Stimulated activated naive B cell treated with anti-CD40 and anti-IgM and Interleukin-4, amounts not matched to agents 10 μg/mL and 1 μg/mL and 100 μg/mL, for 72 hours (primary cell): ENCODE measurements around the gene TMEM39A.

Experiments used
- ATAC-seq, 2 donors: fragments of 150-1000 bp; cut with Tn5 transposase; replicated peaks; 2 replicates each; pipeline ENCODE4 v1.10.0; 2021; ENCODE audit warnings: moderate library complexity in 1 of 2
- DNase-seq: peaks from one replicate; pipeline ENCODE4 v3.0.0; 2021
- H3K27ac Mint-ChIP-seq: one replicate; pipeline ENCODE4 v1.8.0; 2022; ENCODE audit warnings: mild to moderate bottlenecking, mixed read lengths
- H3K27me3 Mint-ChIP-seq, 2 donors: one replicate each; pipeline ENCODE4 v1.8.0; 2022; ENCODE audit warnings: mixed read lengths in 2 of 2
- H3K36me3 Mint-ChIP-seq, 2 donors: one replicate each; pipeline ENCODE4 v1.8.0; 2022; ENCODE audit warnings: mixed read lengths in 2 of 2, mild to moderate bottlenecking in 1 of 2
- H3K4me1 Mint-ChIP-seq, 2 donors: one replicate each; pipeline ENCODE4 v1.8.0; 2022; ENCODE audit warnings: mixed read lengths in 2 of 2, mild to moderate bottlenecking in 1 of 2
- H3K4me3 Mint-ChIP-seq, 2 donors: one replicate each; pipeline ENCODE4 v1.8.0; 2022; ENCODE audit warnings: mild to moderate bottlenecking in 2 of 2, mixed read lengths in 2 of 2, moderate library complexity in 1 of 2
- H3K9me3 Mint-ChIP-seq, 2 donors: one replicate each; pipeline ENCODE4 v1.8.0; 2022; ENCODE audit warnings: mixed read lengths in 2 of 2, mild to moderate bottlenecking in 1 of 2

TMEM39A gene

DNA sequence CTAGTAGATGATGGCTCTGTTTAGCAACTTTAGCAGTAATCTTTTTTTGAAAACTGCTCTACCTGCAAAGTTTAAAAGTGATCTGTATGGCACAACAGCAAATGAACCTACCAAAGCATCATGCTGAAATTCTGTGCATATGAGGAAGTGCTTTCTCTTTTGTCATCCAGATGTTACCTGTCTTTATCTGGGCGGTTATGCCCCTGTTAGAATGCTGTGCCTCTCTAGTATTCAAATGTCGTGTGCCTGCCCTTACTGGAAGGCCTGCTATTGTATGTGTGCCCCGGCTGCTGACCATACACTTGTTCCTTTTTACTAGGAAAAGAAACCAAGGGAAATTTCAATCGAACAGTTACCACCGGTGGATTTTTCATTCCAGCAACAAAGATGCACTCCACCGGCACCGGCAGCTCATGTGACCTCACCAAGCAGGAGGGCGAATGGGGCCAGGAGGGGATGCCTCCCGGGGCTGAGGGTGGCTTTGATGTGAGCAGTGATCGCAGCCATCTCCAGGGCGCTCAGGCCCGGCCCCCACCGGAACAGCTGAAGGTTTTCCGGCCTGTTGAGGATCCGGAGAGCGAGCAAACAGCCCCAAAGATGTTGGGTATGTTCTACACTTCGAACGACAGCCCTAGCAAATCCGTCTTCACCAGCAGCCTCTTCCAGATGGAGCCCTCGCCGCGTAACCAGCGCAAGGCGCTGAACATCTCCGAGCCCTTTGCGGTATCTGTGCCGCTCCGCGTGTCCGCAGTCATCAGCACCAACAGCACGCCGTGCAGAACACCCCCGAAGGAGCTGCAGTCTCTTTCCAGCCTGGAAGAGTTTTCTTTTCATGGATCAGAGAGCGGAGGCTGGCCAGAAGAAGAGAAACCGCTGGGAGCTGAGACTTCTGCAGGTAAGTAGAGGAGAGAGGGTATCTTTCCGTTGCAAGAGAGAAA lies 61.6 kb downstream of the TMEM39A start:
- no peak for DNase-seq
- Mint-ChIP-seq H3K4me3 (no peak overlapping the region), H3K36me3 (peaks cover 31 to 64% of the 10 kb centered on the region in 2 donors), H3K4me1 (peaks cover 0 to 5% of the 10 kb centered on the region in 2 donors), H3K27ac (no peak overlapping the region), H3K27me3 (no peaks in the 10 kb centered on the region), H3K9me3 (no peaks in the 10 kb centered on the region)
- no peak for ATAC-seq

GRCh38 chr3:119401069-119401468 lies 62.3 kb downstream of the TMEM39A start:
- ATAC-seq (no peak), DNase-seq (no peak)
- Mint-ChIP-seq H3K9me3 (no peaks in the 10 kb centered on the region), H3K27me3 (no peaks in the 10 kb centered on the region), H3K4me1 (peaks cover 0 to 5% of the 10 kb centered on the region in 2 donors), H3K4me3 (no peak overlapping the region), H3K27ac (no peak overlapping the region), H3K36me3 (peaks cover 31 to 64% of the 10 kb centered on the region in 2 donors)

GRCh38 chr3:119400466-119400865 lies 62.9 kb downstream of the TMEM39A start:
- DNase-seq = no peak
- ATAC-seq = no peak
- Mint-ChIP-seq H3K27me3 (no peaks in the 10 kb centered on the region), H3K27ac (no peak overlapping the region), H3K4me1 (peaks cover 0 to 5% of the 10 kb centered on the region in 2 donors), H3K9me3 (no peaks in the 10 kb centered on the region), H3K36me3 (peaks cover 26 to 62% of the 10 kb centered on the region in 2 donors), H3K4me3 (no peak overlapping the region)

GRCh38 chr3:119396870-119397269 lies 66.5 kb downstream of the TMEM39A start:
- DNase-seq (no peak), ATAC-seq (no peak)
- no peak overlapping the region for H3K4me3 Mint-ChIP-seq
- H3K9me3 Mint-ChIP-seq = no peaks in the 10 kb centered on the region
- H3K4me1 Mint-ChIP-seq = peaks cover 0 to 5% of the 10 kb centered on the region in 2 donors
- no peak overlapping the region for H3K27ac Mint-ChIP-seq
- H3K36me3 Mint-ChIP-seq = peaks cover 36 to 74% of the 10 kb centered on the region in 2 donors
- no peaks in the 10 kb centered on the region for H3K27me3 Mint-ChIP-seq

DNA sequence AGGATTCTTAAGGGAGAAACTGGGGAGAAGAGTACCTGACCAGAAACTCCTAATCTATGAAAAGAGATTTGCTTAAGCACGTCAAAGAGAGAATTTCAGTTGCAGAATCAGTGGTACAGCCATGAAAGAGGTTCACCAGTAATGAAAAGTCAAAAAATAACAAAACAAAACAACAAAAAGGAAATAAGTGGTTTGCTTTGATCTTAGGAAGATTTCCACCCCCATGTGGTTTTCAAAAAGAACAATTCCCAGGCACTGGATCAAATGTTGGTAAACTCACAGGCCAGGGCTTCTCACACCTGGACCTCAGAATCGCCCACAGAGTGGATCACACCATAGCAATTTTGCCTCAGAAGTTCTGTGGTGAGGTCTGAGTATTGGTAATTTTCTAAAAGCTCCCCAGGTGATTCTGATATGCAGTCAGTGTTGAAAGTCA lies 67.5 kb downstream of the TMEM39A start:
- H3K27me3 Mint-ChIP-seq = no peaks in the 10 kb centered on the region
- no peaks in the 10 kb centered on the region for H3K9me3 Mint-ChIP-seq
- H3K4me1 Mint-ChIP-seq = peaks cover 0 to 5% of the 10 kb centered on the region in 2 donors
- H3K4me3 Mint-ChIP-seq = no peak overlapping the region
- peaks cover 35 to 76% of the 10 kb centered on the region in 2 donors for H3K36me3 Mint-ChIP-seq
- DNase-seq = no peak
- no peak overlapping the region for H3K27ac Mint-ChIP-seq
- no peak for ATAC-seq

GRCh38 chr3:119388577-119388976 lies 74.8 kb downstream of the TMEM39A start:
- no peaks in the 10 kb centered on the region for H3K4me1 Mint-ChIP-seq

GRCh38 chr3:119382134-119382533 lies 81.3 kb downstream of the TMEM39A start:
- DNase-seq = no peak
- peaks cover 3 to 8% of the 10 kb centered on the region in 2 donors for H3K4me1 Mint-ChIP-seq
- peaks cover 18 to 52% of the 10 kb centered on the region in 2 donors for H3K36me3 Mint-ChIP-seq
- no peak overlapping the region for H3K27ac Mint-ChIP-seq
- H3K9me3 Mint-ChIP-seq = no peaks in the 10 kb centered on the region
- no peaks in the 10 kb centered on the region for H3K27me3 Mint-ChIP-seq
- no peak overlapping the region for H3K4me3 Mint-ChIP-seq
- ATAC-seq = no peak

More at GRCh38 chr3:119388577-119388976, 74.8 kb downstream of the TMEM39A start:
- DNase-seq (no peak), ATAC-seq (no peak)
- H3K36me3 Mint-ChIP-seq = peaks cover 38 to 66% of the 10 kb centered on the region in 2 donors
- no peaks in the 10 kb centered on the region for H3K27me3 Mint-ChIP-seq
- H3K9me3 Mint-ChIP-seq = no peaks in the 10 kb centered on the region
- no peak overlapping the region for H3K4me3 Mint-ChIP-seq
- H3K27ac Mint-ChIP-seq = no peak overlapping the region

DNA sequence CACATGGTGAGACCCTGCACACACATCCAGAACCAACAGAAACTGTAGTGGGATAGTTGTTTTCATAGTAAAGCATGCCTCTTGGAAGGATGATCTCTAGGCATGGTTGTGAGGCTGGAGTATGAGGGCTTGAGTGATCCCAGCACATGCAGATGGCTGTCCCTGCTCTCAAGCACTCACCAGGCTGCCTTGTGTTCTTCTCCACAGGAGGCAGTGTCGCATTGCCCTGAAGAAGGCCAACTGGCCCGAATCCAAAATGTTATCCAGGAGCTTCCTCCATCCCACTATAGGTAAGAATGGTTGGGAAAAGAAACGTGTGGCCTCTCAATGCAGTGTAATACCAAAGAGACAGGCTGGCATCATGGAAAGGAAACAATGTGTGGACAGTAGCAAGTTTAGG lies 82.7 kb downstream of the TMEM39A start:
- Mint-ChIP-seq H3K4me3 (no peak overlapping the region), H3K27ac (no peak overlapping the region), H3K9me3 (no peaks in the 10 kb centered on the region), H3K4me1 (peaks cover 4 to 8% of the 10 kb centered on the region in 2 donors), H3K27me3 (no peaks in the 10 kb centered on the region), H3K36me3 (peaks cover 22 to 59% of the 10 kb centered on the region in 2 donors)
- ATAC-seq (no peak), DNase-seq (no peak)
